Subcutaneous abdominal adipose tissue (tissue), 5 donors: ENCODE results near the gene PIK3C2G.

Experiments
- H3K27ac ChIP-seq: one replicate; pipeline ENCODE4 v1.7.0; 2013; ENCODE audit warnings: low read depth, mild to moderate bottlenecking, inconsistent platforms, low read length, moderate library complexity
- H3K27me3 ChIP-seq, 5 donors: one replicate each; pipeline ENCODE4 v1.7.0; 2013; ENCODE audit warnings: low read length in 5 of 5, inconsistent platforms in 1 of 5; ENCODE audit not compliant: control insufficient read depth in 5 of 5, insufficient read depth in 4 of 5
- H3K36me3 ChIP-seq, 5 donors: one replicate each; pipeline ENCODE4 v1.7.0; 2013; ENCODE audit warnings: low read length in 5 of 5; ENCODE audit not compliant: control insufficient read depth in 5 of 5, insufficient read depth in 5 of 5
- H3K4me1 ChIP-seq, 5 donors: one replicate each; pipeline ENCODE4 v1.7.0; 2013; ENCODE audit warnings: low read length in 5 of 5, mild to moderate bottlenecking in 3 of 5, moderate library complexity in 1 of 5; ENCODE audit not compliant: control insufficient read depth in 5 of 5, insufficient read depth in 5 of 5
- H3K4me3 ChIP-seq, 5 donors: one replicate each; pipeline ENCODE4 v1.7.0; 2013; ENCODE audit warnings: low read length in 5 of 5, low read depth in 1 of 5
- H3K9ac ChIP-seq, 5 donors: one replicate each; pipeline ENCODE4 v1.7.0; 2013; ENCODE audit warnings: low read length in 5 of 5, mild to moderate bottlenecking in 4 of 5, moderate library complexity in 3 of 5
- H3K9me3 ChIP-seq, 5 donors: one replicate each; pipeline ENCODE4 v1.7.0; 2013; ENCODE audit warnings: low read length in 5 of 5; ENCODE audit not compliant: control insufficient read depth in 5 of 5
- donor health status: healthy.
- donor health status: healthy.
- donor health status: healthy.
- donor health status: healthy.
- donor health status: healthy.

PIK3C2G gene

DNA sequence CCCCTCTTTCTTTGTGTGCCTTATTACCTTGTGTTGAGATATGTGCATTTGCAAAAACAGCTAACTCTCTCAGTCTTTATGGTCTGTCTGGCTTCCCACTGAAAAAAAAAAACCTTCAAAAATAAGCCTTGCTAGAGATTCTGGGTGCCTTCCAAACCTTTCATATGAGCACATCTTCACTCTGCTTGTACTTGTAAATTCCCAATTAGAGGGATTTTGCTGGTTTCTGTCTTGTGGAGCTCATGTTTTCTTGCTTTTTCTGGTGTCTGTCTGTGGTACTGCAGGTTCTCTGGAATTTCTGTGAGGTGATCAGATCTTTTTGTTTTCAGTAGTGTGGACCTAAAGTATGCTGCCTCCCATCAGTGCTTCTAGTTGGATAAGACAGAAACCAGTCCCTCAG, 100.1 kb downstream of the PIK3C2G start:
- no peak overlapping the region for H3K9ac ChIP-seq
- H3K27me3 ChIP-seq: no peaks in the 10 kb centered on the region
- no peak overlapping the region for H3K27ac ChIP-seq
- no peaks in the 10 kb centered on the region for H3K4me1 ChIP-seq
- no peak overlapping the region for H3K4me3 ChIP-seq
- H3K9me3 ChIP-seq: no peaks in the 10 kb centered on the region
- H3K36me3 ChIP-seq: no peaks in the 10 kb centered on the region

DNA sequence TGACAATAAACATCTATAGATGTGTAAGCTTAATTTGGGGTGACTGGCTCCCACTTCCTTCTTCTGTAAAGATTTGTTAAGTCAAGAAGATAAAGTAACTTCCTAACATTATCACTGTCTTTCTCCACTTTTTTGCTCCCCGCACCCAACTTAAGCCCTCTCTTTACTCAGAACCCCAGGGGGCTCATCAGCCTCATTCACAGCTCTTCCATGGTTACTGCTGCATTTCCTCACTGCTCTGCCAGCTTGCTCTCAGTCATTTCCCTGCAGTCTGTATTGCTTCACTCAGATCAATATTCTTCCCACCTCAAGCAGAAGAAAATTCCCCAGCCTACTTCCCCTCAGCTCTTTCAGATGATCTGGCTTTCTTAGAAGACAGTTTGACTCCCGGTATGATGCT, 102.0 kb downstream of the PIK3C2G start:
- Histone ChIP-seq H3K36me3 (no peaks in the 10 kb centered on the region), H3K27me3 (no peaks in the 10 kb centered on the region), H3K4me3 (no peak overlapping the region), H3K27ac (no peak overlapping the region), H3K9me3 (no peaks in the 10 kb centered on the region), H3K9ac (no peak overlapping the region), H3K4me1 (no peaks in the 10 kb centered on the region)

DNA sequence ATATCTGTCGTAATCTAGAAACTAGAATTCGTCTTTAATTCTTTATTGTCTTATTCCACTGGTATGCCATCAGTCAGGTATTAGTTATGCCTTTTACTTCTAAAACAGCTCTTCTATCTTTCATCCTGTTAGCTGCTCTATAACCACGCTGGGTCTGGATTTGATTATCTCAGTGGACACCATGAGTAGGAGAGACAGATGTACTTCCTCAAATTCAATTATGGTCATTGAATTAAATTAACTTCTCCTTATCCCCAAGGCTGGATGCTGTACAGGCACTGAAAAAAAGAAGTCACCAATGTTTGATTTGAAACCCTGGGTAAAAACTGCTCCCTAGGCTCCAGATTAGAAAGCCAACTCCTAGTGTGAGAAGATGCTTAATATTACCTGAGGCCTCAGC, 107.3 kb downstream of the PIK3C2G start:
- Histone ChIP-seq H3K4me3 (no peak overlapping the region), H3K27me3 (no peaks in the 10 kb centered on the region), H3K9ac (no peak overlapping the region), H3K4me1 (no peaks in the 10 kb centered on the region), H3K9me3 (no peaks in the 10 kb centered on the region), H3K27ac (no peak overlapping the region), H3K36me3 (no peaks in the 10 kb centered on the region)

DNA sequence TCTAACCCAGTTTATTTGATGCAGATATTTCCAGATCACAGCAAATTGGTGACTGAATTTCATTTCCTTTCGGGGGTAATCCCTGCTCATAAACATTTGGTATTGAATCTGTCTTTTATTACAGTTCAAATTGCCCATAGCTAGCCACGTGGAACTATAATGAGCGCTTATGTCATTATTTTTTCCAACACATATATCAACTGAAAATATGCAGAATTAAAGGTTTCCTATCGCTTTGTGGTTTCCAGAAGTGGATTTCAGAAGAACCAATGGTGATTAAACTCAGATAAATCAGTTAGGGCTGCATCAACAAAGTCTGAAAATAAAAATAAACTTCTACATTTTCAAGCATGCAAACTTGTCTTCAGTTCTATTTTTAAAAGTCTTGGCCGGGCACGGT, 111.9 kb downstream of the PIK3C2G start:
- no peaks in the 10 kb centered on the region for H3K27me3 ChIP-seq
- H3K4me1 ChIP-seq: no peaks in the 10 kb centered on the region
- H3K27ac ChIP-seq: no peak overlapping the region
- H3K9ac ChIP-seq: no peak overlapping the region
- H3K36me3 ChIP-seq: no peaks in the 10 kb centered on the region
- H3K9me3 ChIP-seq: peaks cover 0 to 7% (median 3%) of the 10 kb centered on the region in 5 donors
- H3K4me3 ChIP-seq: no peak overlapping the region

DNA sequence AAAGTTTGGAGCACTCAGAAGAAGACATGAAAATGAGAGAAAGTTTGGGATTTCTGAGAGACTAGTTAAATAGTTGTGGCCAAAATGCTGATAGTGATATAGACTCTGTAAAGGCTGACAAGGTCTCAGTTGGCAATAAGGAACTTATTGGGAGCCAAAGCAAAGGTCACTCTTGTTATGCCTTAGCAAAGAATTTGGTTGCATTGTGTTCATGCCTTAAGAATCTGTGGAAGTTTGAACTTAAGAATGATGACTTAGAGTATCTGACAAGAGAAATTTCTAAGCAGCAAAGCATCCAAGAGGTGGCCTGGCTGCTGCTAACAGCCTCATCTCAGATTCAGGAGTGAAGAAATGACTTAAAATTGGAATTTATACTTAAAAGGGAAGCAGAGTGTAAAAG, 113.8 kb downstream of the PIK3C2G start:
- no peak overlapping the region for H3K4me3 ChIP-seq
- H3K9me3 ChIP-seq: peaks cover 0 to 7% (median 3%) of the 10 kb centered on the region in 5 donors
- no peak overlapping the region for H3K27ac ChIP-seq
- H3K36me3 ChIP-seq: no peaks in the 10 kb centered on the region
- no peak overlapping the region for H3K9ac ChIP-seq
- H3K4me1 ChIP-seq: no peaks in the 10 kb centered on the region
- H3K27me3 ChIP-seq: no peaks in the 10 kb centered on the region

DNA sequence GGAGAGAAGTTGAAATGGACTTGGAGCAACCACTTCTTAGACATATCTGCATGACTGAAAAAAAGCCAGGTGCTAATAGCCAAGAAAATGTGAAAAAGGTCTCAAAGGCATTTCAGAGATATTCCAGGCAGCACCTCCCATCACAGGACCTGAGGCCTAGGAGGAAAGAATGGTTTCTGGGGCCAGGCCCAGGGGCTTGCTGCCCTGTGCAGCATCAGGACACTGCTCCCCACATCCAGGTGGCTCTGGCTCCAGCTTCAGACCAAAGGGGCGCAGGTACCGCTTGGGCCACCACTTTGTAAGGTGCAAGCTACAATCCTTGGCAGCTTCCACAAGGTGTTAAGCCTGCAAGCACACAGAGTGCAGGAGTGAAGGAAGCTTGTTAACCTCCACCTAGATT, 114.3 kb downstream of the PIK3C2G start:
- Histone ChIP-seq H3K27me3 (no peaks in the 10 kb centered on the region), H3K36me3 (no peaks in the 10 kb centered on the region), H3K4me1 (no peaks in the 10 kb centered on the region), H3K4me3 (no peak overlapping the region), H3K27ac (no peak overlapping the region), H3K9me3 (peaks cover 0 to 7% (median 3%) of the 10 kb centered on the region in 5 donors), H3K9ac (no peak overlapping the region)

DNA sequence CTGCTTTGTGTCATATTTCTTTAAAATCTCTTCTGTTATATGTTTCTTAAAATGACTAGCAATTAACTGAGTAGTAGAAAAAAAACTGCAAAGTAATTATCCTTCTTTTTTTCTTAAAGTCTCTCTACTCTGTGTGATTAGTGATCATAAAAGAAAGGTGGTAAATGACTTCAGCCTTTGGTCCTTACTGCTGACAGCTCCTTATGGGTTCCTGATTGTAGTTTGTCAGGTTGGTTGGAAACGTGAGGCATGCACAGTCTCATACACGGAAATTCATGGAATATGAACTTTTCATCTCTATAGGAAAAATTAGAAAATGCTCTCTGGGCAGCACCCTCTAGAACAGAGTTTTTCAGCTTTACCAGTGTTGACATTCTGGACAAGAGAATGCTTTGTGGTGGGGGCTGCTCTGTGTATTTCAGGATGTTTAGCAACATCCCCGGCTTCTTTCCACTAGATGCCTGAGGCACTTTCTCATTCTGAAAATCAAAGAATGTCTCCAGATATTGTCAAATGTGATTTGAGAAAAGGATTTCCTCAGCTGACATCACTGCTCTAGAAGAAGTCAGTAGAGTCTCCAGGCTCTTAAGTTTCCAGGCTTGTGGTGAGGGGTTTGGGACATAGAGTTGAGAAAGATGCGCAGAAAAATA, 121.0 kb downstream of the PIK3C2G start:
- Histone ChIP-seq H3K27me3 (no peaks in the 10 kb centered on the region), H3K36me3 (no peaks in the 10 kb centered on the region), H3K9me3 (peaks cover 0 to 4% (median 0%) of the 10 kb centered on the region in 5 donors), H3K4me3 (peak overlapping the region in 2 of 5 donors; percentile 44), H3K9ac (no peak overlapping the region), H3K4me1 (peaks cover 0 to 18% (median 2%) of the 10 kb centered on the region in 5 donors), H3K27ac (peak overlapping the region; percentile 32)

DNA sequence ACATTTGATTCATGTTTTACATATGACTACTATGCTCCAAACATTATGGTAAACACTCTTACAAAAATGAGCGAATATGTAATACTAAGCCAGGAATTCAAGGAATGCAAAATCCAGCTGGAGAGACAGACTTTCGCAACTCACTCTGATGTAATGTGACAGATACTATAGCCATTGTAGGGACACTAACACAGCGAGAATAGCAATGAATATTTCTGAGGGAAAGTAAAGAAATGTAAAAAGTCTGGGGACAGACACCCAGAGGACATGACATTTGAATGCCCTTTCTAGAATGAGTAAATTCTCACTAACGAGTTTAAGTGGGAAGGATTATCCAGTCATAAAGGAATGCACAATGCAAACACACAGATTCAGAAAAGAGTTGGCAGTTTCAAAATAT, 121.9 kb downstream of the PIK3C2G start:
- Histone ChIP-seq H3K27me3 (no peaks in the 10 kb centered on the region), H3K36me3 (no peaks in the 10 kb centered on the region), H3K9me3 (peaks cover 0 to 4% (median 0%) of the 10 kb centered on the region in 5 donors), H3K9ac (no peak overlapping the region), H3K4me1 (peaks cover 0 to 18% (median 2%) of the 10 kb centered on the region in 5 donors), H3K4me3 (peak overlapping the region in 4 of 5 donors; percentile 30 to 44 (median 42)), H3K27ac (no peak overlapping the region)

DNA sequence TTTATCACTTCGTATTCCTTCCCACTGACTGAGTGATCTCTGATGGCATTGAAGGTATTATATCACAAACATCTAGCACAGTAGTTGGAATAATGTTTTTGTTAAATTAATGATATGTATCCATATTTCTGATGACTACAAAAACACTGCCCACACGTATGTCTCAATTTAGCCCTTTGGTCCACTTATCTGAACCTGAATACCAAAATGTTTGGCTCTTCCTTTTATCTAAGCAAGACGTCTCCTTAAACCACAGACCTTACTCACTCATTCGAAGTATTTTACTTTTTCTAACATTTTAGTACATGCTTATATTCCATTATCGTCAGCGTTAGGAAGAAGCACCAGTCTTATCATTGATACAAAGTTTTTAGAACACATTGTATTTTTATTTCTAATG, 126.4 kb downstream of the PIK3C2G start:
- Histone ChIP-seq H3K27me3 (no peaks in the 10 kb centered on the region), H3K4me3 (no peak overlapping the region), H3K4me1 (peaks cover 0 to 13% (median 2%) of the 10 kb centered on the region in 5 donors), H3K27ac (no peak overlapping the region), H3K9me3 (no peaks in the 10 kb centered on the region), H3K9ac (no peak overlapping the region), H3K36me3 (no peaks in the 10 kb centered on the region)

DNA sequence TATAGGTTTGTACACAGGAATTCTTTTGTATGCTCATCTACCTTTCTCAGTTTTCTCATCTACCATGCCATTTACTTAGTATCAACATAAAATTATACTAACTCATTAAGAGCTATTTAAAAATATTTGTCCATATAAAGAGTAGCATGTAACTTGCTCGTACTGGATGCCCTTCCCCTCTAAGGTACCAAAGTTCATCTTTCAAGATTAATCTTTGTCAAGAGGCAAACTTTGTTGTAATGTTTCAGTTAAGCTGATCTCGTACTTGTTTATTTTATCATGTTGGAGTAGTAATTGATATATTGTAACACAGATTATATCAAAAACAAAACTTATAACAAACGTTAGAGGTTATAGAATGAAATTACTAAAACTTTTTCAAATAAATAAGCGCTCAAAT, 128.5 kb downstream of the PIK3C2G start:
- Histone ChIP-seq H3K4me3 (no peak overlapping the region), H3K27me3 (no peaks in the 10 kb centered on the region), H3K27ac (no peak overlapping the region), H3K36me3 (no peaks in the 10 kb centered on the region), H3K9ac (no peak overlapping the region), H3K9me3 (no peaks in the 10 kb centered on the region), H3K4me1 (no peaks in the 10 kb centered on the region)
